ENCODE measurements around the gene RSBN1L. TPM values are rescaled to one million over a fixed set of nuclear protein-coding genes. Genes with fewer than 3 reads are reported as not detected.

The RSBN1L gene
- total and polyA plus RNA-seq, 2 of the 8 experiments (the other 6 are each of a cell fraction or from before 2014, with no cell fraction given) = 4.1 to 22.1 TPM

DNA sequence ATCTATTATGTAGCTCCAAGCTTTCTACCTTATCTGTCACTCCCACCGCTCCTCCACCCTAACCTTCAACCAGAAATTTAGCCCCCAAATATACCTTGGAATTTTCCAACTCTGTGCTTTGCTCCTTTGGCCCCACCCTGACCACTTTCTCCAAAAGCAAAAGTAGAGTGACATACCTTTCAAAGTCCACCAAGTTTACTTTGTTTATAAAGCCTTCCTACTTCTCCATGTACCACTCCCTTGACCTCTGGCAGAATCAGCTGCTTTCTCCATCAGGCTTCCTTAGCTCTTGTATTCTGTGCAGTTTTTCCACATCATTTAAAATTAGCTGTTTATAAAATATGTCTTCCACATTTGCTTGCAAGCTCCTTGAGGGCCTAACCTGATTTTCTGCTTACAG lies 40.9 kb upstream of the RSBN1L start:
- FAIRE-seq (no peak), DNase-seq (ENCODE audit: low read depth in 1 of 2, low spot score in 2 of 2) (no peak)
- no peak overlapping the region for H3K56ac ChIP-seq (replicated peaks; ENCODE audit: insufficient read length, low read depth, low read length)
- H3K9me3 ChIP-seq (ENCODE audit: insufficient read depth in 2 of 2, low read depth in 1 of 2, low read length in 1 of 2) = no peaks in the 10 kb centered on the region
- H4K20me1 ChIP-seq (replicated peaks in 1 of 2; ENCODE audit: control insufficient read depth in 1 of 2, insufficient read depth in 2 of 2, low read length in 2 of 2) = peaks cover 0 to 1% of the 10 kb centered on the region in 2 experiments
- no peak overlapping the region for H4K8ac ChIP-seq (ENCODE audit: extremely low read depth, insufficient read depth, low read length)
- no peak overlapping the region for H3K4me2 ChIP-seq (ENCODE audit: insufficient read depth in 1 of 2, low read depth in 2 of 2, low read length in 2 of 2)
- H3K36me3 ChIP-seq (ENCODE audit: control insufficient read depth in 2 of 4, insufficient read depth in 4 of 4, low read length in 3 of 4) = peaks cover 0 to 25% (median 5%) of the 10 kb centered on the region in 4 experiments; a peak in 5 of 8 replicates
- no peak overlapping the region for H4K91ac ChIP-seq (replicated peaks; ENCODE audit: insufficient read length, low read length)
- H3K4me3 ChIP-seq (ENCODE audit: extremely low read depth in 1 of 4, insufficient read depth in 2 of 4, low read depth in 3 of 4, low read length in 4 of 4) = no peak overlapping the region
- H3K9ac ChIP-seq (replicated peaks in 1 of 4; ENCODE audit: extremely low read depth in 1 of 4, low read depth in 3 of 4, low read length in 3 of 4) = no peak overlapping the region
- no peaks in the 10 kb centered on the region for H3K4me1 ChIP-seq (replicated peaks in 1 of 4; ENCODE audit: control insufficient read depth in 3 of 4, insufficient read depth in 4 of 4, low read length in 3 of 4)
- POLR2A ChIA-PET (ENCODE audit: partially characterized antibody) = no interaction called here
- no peak overlapping the region for H2BK120ac ChIP-seq (replicated peaks; ENCODE audit: low read depth, low read length)
- H2BK20ac ChIP-seq (ENCODE audit: low read length) = no peak overlapping the region
- H4K5ac ChIP-seq (ENCODE audit: insufficient read length, low read depth, low read length) = no peak overlapping the region
- CTCF ChIA-PET (ENCODE audit: partially characterized antibody) = interaction anchor here (0.7 to 6.1 kb wide), 9 partner anchors 10 to 272 kb away, joined by 3 to 48 read pairs (median 3); no protein-coding TSS in a partner anchor
- H3K23me2 ChIP-seq (ENCODE audit: low read depth, low read length) = no peaks in the 10 kb centered on the region
- no peak overlapping the region for H3K23ac ChIP-seq (ENCODE audit: insufficient read length)
- no peak overlapping the region for H3K18ac ChIP-seq (ENCODE audit: extremely low read depth, low read length)
- no peak overlapping the region for H2AK5ac ChIP-seq (ENCODE audit: low read depth, low read length)
- H3K79me1 ChIP-seq (ENCODE audit: low read depth, low read length) = no peaks in the 10 kb centered on the region
- H3K14ac ChIP-seq (ENCODE audit: insufficient read length) = no peak overlapping the region
- no peak overlapping the region for H2BK15ac ChIP-seq (ENCODE audit: low read length)
- 96% methylated on average over 1 of the region's 1 CpG; no CpG with 5 or more reads in 1 of the 2 experiments for WGBS, 2 experiments (ENCODE audit: extremely low coverage in 1 of 2, insufficient coverage in 1 of 2, insufficient read length in 1 of 2, insufficient replicate concordance in 2 of 2, low coverage in 1 of 2, low lambda C conversion rate in 2 of 2, missing lambda C conversion rate in 1 of 2)
- H3K4ac ChIP-seq (replicated peaks; ENCODE audit: insufficient read length, low read depth, low read length) = no peak overlapping the region
- H3K27me3 ChIP-seq (replicated peaks in 1 of 4; ENCODE audit: control insufficient read depth in 3 of 4, extremely low read depth in 1 of 4, insufficient read depth in 3 of 4, low read length in 3 of 4) = no peaks in the 10 kb centered on the region
- no peak overlapping the region for H3K27ac ChIP-seq (ENCODE audit: low read depth, low read length)
- H2BK5ac ChIP-seq (ENCODE audit: low read depth, low read length) = no peak overlapping the region
- H2AFZ ChIP-seq (ENCODE audit: low read length) = no peak overlapping the region
- no peaks in the 10 kb centered on the region for H3K79me2 ChIP-seq (ENCODE audit: control insufficient read depth in 1 of 2, insufficient read depth in 2 of 2, low read length in 2 of 2)
- H2BK12ac ChIP-seq (ENCODE audit: low read depth, low read length) = no peak overlapping the region
- no peak for TF ChIP-seq RNF2 (IDR thresholded peaks at IDR 0.05; ENCODE audit: borderline replicate concordance, low read depth, low read length, missing control alignments, poor library complexity, severe bottlenecking)
- no peak for TF ChIP-seq POLR2A (IDR thresholded peaks at IDR 0.05; ENCODE audit: control extremely low read depth in 1 of 2, low read depth in 2 of 2, low read length in 2 of 2)
- TF ChIP-seq CHD1 (IDR thresholded peaks at IDR 0.05; ENCODE audit: low read depth, low read length) = no peak
- TF ChIP-seq TBP (IDR thresholded peaks at IDR 0.05; ENCODE audit: low read depth, low read length) = no peak
- no peak for TF ChIP-seq ZNF274 (IDR thresholded peaks at IDR 0.05; ENCODE audit: borderline replicate concordance, extremely low read depth, low read length)
- no peak for TF ChIP-seq SIX5 (IDR thresholded peaks at IDR 0.05; ENCODE audit: low read depth, low read length)
- no peak for TF ChIP-seq GABPA (IDR thresholded peaks at IDR 0.05; ENCODE audit: borderline replicate concordance, insufficient read depth, low read length)
- no peak for TF ChIP-seq SP1 (IDR thresholded peaks at IDR 0.05; ENCODE audit: low read depth, low read length)
- TF ChIP-seq, protein P1, sequence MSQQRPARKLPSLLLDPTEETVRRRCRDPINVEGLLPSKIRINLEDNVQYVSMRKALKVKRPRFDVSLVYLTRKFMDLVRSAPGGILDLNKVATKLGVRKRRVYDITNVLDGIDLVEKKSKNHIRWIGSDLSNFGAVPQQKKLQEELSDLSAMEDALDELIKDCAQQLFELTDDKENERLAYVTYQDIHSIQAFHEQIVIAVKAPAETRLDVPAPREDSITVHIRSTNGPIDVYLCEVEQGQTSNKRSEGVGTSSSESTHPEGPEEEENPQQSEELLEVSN (IDR thresholded peaks at IDR 0.05) = no peak
- TF ChIP-seq, protein P2, sequence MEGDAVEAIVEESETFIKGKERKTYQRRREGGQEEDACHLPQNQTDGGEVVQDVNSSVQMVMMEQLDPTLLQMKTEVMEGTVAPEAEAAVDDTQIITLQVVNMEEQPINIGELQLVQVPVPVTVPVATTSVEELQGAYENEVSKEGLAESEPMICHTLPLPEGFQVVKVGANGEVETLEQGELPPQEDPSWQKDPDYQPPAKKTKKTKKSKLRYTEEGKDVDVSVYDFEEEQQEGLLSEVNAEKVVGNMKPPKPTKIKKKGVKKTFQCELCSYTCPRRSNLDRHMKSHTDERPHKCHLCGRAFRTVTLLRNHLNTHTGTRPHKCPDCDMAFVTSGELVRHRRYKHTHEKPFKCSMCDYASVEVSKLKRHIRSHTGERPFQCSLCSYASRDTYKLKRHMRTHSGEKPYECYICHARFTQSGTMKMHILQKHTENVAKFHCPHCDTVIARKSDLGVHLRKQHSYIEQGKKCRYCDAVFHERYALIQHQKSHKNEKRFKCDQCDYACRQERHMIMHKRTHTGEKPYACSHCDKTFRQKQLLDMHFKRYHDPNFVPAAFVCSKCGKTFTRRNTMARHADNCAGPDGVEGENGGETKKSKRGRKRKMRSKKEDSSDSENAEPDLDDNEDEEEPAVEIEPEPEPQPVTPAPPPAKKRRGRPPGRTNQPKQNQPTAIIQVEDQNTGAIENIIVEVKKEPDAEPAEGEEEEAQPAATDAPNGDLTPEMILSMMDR (IDR thresholded peaks at IDR 0.05; ENCODE audit: control extremely low read depth in 1 of 3, insufficient read depth in 1 of 3, low read depth in 1 of 3, low read length in 3 of 3) = no peak
- TF ChIP-seq CREB1 (IDR thresholded peaks at IDR 0.05) = no peak

Measured in H1 (cell line).